K562 (cell line): Measurements from ENCODE around the gene HEMGN. TPM values are rescaled to one million over a fixed set of nuclear protein-coding genes. Genes with fewer than 3 reads are reported as not detected.

ENCODE experiments used
- BRCA1 ChIP-seq, 2 experiments: fragments of 450-650 bp in 1 of 2; sonication (generic) in 1 of 2; formaldehyde crosslinking in 1 of 2; IDR thresholded peaks; 2 replicates each; pipeline versions ENCODE4 v1.5.0 to v1.6.1; 2017 to 2020; ENCODE audit warnings: mild to moderate bottlenecking in 1 of 2, missing genetic modification reagents in 1 of 2
- CBFA2T3 ChIP-seq: fragments of 450-650 bp; IDR thresholded peaks from 2 replicates; pipeline ENCODE4 v1.6.1; 2017
- FOXP1 ChIP-seq: sonication (generic); formaldehyde crosslinking; IDR thresholded peaks from 2 replicates; pipeline ENCODE4 v1.8.0; 2022; ENCODE audit warnings: mild to moderate bottlenecking, missing genetic modification reagents
- JUN ChIP-seq, 2 experiments: sonication (generic) in 1 of 2; formaldehyde crosslinking in 1 of 2; IDR thresholded peaks; 2 replicates each; pipeline versions ENCODE4 v1.6.1 to v1.8.0; 2012 to 2022; ENCODE audit warnings: borderline replicate concordance in 2 of 2, mild to moderate bottlenecking in 2 of 2, improper control_type of control experiment in 1 of 2, low read depth in 1 of 2, low read length in 1 of 2, missing genetic modification reagents in 1 of 2
- NRF1 ChIP-seq, 2 experiments: fragments of 450-650 bp; IDR thresholded peaks in 1 of 2; conservative IDR thresholded peaks in 1 of 2; 2 replicates each; pipeline ENCODE4 v1.6.1; 2014; ENCODE audit warnings: mild to moderate bottlenecking in 2 of 2
- PTRF ChIP-seq: fragments of 450-650 bp; IDR thresholded peaks from 2 replicates; pipeline ENCODE4 v1.6.1; 2016; ENCODE audit warnings: mild to moderate bottlenecking, missing genetic modification characterization, missing compliant biosample characterization
- RFX7 ChIP-seq: fragments of 250-450 bp; sonication (Bioruptor Pico); IDR thresholded peaks from 2 replicates; pipeline ENCODE4 v1.5.1; 2021; ENCODE audit warnings: mild to moderate bottlenecking
- TARDBP ChIP-seq: fragments of 450-650 bp; IDR thresholded peaks from 2 replicates; pipeline ENCODE4 v1.6.1; 2016
- ZNF239 ChIP-seq: fragments of 250-450 bp; sonication (Bioruptor Pico); IDR thresholded peaks from 2 replicates; pipeline ENCODE4 v1.4.0; 2020; ENCODE audit warnings: mild to moderate bottlenecking
- polyA plus RNA-seq, 8 experiments: library from polyadenylated mRNA; depleted of rRNA in 4 of 8; stranded (reverse) in 5 of 8; unstranded in 3 of 8; fragments of >200 nt; fragmentation: Nextera tagmentation in 2 of 8; fragmentation: Illumina TruSeq in 1 of 8; extraction: Ambion mirVana in 2 of 8; extraction: Trizol in 1 of 8; gene quantifications; 2 replicates each; pipeline versions ENCODE4 v1.2.1 to v1.2.3, GENCODE V29; 2011 to 2014; ENCODE audit warnings: inconsistent platforms in 1 of 8, missing spikeins in 1 of 8
- total RNA-seq, 7 experiments: library from RNA; depleted of rRNA in 6 of 7; stranded (reverse); fragments of >200 nt in 6 of 7; fragmentation: Illumina TruSeq in 2 of 7; extraction: Trizol in 2 of 7; gene quantifications; 2 replicates each; pipeline versions ENCODE4 v1.2.1 to v1.2.3, GENCODE V29; 2011 to 2021; ENCODE audit warnings: low replicate concordance in 1 of 7
- TF ChIP-seq, protein P1 (sequence below): sonication (generic); formaldehyde crosslinking; IDR thresholded peaks from 2 replicates; pipeline ENCODE4 v1.8.1; 2022; ENCODE audit warnings: missing genetic modification reagents
- TF ChIP-seq, protein P2 (sequence below), 2 experiments: fragments of 450-650 bp; conservative IDR thresholded peaks; 2 replicates each; pipeline ENCODE4 v1.6.1; 2017; ENCODE audit warnings: mild to moderate bottlenecking in 2 of 2, moderate library complexity in 2 of 2
- TF ChIP-seq, protein P3 (sequence below): sonication (generic); formaldehyde crosslinking; IDR thresholded peaks from 2 replicates; pipeline ENCODE4 v1.8.0; 2022; ENCODE audit warnings: mild to moderate bottlenecking, missing genetic modification reagents
- TF ChIP-seq, protein P4 (sequence below): fragments of 250-450 bp; sonication (Bioruptor Pico); IDR thresholded peaks from 2 replicates; pipeline ENCODE4 v1.8.0; 2021; ENCODE audit warnings: mild to moderate bottlenecking, moderate library complexity
- TF ChIP-seq, protein P5 (sequence below): fragments of 450-650 bp; IDR thresholded peaks from 2 replicates; pipeline ENCODE4 v1.6.1; 2016; ENCODE audit warnings: antibody characterized with exemption

The HEMGN gene
- total and polyA plus RNA-seq, 9 of the 15 experiments (the other 6 are each of a cell fraction or from before 2014, with no cell fraction given) = 56.3 to 258 (median 137) TPM

DNA sequence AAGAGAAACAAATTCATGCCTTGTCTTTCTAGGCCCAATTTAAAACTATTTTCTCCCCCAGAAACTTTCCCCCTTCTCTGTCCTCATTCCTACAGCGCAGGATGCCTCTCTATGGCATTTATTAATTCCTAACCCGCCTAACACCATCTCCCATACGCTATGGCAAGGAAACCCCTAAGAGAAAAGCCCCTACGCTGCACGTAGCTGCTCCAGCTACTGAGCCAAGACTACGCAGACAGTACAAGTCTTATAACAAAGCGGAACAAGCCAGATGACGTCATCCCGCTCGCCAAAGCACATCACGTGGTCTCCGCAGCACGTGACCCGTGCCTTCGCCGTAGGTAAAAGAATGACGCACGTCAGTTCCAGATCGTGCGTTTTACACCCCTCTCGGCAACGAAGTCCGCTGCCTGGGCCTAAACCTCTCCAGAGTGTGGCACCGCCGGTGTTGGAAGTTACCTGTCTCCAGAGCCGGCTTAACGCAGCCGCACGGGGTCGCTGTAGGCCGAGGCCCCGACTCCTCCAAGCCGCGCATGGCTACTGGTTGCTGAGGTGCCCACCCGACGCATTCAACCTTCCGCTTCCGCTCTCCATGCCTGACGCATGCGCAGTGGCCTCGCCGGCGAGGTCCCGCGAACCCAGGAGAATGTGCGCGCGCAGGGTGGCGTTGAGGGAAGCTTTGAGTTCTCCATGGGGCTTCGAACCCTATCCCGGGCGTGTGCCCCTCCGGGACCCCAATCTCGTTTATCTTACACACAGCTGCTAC lies 15.8 kb downstream of the HEMGN start, which contains the start of gene TRMO (continued):
- TF ChIP-seq NRF1 (conservative IDR thresholded peaks at IDR 0.05 in 1 of 2, IDR thresholded peaks at IDR 0.05 in 1 of 2) (peak; percentile 99 to 100), RFX7 (CRISPR knock-in tag) (0 out of 2 replicates have a peak, but pooled peaks have one; percentile 16), PTRF (tag) (no peak), TARDBP (peak; percentile 93), CBFA2T3 (no peak), FOXP1 (CRISPR knock-in tag) (no peak), BRCA1 (IDR thresholded peaks at IDR 0.05) (no peak), BRCA1 (CRISPR knock-in tag; IDR thresholded peaks at IDR 0.05) (no peak), ZNF239 (peak; percentile 45; the same call in 1 of the 2 replicates), JUN (IDR thresholded peaks at IDR 0.05; ENCODE audit: borderline replicate concordance, low read depth, low read length) (peak; percentile 100), JUN (CRISPR knock-in tag; IDR thresholded peaks at IDR 0.05; ENCODE audit: borderline replicate concordance) (peak; percentile 100)
- TF ChIP-seq, protein P1, sequence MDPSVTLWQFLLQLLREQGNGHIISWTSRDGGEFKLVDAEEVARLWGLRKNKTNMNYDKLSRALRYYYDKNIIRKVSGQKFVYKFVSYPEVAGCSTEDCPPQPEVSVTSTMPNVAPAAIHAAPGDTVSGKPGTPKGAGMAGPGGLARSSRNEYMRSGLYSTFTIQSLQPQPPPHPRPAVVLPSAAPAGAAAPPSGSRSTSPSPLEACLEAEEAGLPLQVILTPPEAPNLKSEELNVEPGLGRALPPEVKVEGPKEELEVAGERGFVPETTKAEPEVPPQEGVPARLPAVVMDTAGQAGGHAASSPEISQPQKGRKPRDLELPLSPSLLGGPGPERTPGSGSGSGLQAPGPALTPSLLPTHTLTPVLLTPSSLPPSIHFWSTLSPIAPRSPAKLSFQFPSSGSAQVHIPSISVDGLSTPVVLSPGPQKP (CRISPR knock-in tag) = no peak
- TF ChIP-seq, protein P2, sequence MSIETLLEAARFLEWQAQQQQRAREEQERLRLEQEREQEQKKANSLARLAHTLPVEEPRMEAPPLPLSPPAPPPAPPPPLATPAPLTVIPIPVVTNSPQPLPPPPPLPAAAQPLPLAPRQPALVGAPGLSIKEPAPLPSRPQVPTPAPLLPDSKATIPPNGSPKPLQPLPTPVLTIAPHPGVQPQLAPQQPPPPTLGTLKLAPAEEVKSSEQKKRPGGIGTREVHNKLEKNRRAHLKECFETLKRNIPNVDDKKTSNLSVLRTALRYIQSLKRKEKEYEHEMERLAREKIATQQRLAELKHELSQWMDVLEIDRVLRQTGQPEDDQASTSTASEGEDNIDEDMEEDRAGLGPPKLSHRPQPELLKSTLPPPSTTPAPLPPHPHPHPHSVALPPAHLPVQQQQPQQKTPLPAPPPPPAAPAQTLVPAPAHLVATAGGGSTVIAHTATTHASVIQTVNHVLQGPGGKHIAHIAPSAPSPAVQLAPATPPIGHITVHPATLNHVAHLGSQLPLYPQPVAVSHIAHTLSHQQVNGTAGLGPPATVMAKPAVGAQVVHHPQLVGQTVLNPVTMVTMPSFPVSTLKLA (conservative IDR thresholded peaks at IDR 0.05) = peak; percentile 99 to 100
- TF ChIP-seq, protein P3, sequence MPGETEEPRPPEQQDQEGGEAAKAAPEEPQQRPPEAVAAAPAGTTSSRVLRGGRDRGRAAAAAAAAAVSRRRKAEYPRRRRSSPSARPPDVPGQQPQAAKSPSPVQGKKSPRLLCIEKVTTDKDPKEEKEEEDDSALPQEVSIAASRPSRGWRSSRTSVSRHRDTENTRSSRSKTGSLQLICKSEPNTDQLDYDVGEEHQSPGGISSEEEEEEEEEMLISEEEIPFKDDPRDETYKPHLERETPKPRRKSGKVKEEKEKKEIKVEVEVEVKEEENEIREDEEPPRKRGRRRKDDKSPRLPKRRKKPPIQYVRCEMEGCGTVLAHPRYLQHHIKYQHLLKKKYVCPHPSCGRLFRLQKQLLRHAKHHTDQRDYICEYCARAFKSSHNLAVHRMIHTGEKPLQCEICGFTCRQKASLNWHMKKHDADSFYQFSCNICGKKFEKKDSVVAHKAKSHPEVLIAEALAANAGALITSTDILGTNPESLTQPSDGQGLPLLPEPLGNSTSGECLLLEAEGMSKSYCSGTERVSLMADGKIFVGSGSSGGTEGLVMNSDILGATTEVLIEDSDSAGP = peak; percentile 75
- TF ChIP-seq, protein P4, sequence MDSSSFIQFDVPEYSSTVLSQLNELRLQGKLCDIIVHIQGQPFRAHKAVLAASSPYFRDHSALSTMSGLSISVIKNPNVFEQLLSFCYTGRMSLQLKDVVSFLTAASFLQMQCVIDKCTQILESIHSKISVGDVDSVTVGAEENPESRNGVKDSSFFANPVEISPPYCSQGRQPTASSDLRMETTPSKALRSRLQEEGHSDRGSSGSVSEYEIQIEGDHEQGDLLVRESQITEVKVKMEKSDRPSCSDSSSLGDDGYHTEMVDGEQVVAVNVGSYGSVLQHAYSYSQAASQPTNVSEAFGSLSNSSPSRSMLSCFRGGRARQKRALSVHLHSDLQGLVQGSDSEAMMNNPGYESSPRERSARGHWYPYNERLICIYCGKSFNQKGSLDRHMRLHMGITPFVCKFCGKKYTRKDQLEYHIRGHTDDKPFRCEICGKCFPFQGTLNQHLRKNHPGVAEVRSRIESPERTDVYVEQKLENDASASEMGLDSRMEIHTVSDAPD (CRISPR knock-in tag) = no peak
- TF ChIP-seq, protein P5, sequence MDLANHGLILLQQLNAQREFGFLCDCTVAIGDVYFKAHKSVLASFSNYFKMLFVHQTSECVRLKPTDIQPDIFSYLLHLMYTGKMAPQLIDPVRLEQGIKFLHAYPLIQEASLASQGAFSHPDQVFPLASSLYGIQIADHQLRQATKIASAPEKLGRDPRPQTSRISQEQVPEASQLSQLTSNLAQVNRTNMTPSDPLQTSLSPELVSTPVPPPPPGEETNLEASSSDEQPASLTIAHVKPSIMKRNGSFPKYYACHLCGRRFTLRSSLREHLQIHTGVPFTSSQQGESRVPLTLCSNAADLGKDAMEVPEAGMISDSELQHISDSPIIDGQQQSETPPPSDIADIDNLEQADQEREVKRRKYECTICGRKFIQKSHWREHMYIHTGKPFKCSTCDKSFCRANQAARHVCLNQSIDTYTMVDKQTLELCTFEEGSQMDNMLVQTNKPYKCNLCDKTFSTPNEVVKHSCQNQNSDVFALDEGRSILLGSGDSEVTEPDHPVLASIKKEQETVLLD = peak; percentile 99
